WTC11 (cell line): ENCODE measurements around the gene MICU2.

Experiments
- CREB1 ChIP-seq: sonication (generic); formaldehyde crosslinking; IDR thresholded peaks from 2 replicates; pipeline ENCODE4 v1.8.0; 2023; ENCODE audit warnings: mild to moderate bottlenecking, missing genetic modification reagents
- NR1H2 ChIP-seq: sonication (generic); formaldehyde crosslinking; IDR thresholded peaks from 2 replicates; pipeline ENCODE4 v1.9.0; 2021; ENCODE audit warnings: mild to moderate bottlenecking, moderate library complexity, missing genetic modification reagents
- NR2C2 ChIP-seq: sonication (generic); formaldehyde crosslinking; IDR thresholded peaks from 2 replicates; pipeline ENCODE4 v1.8.0; 2022; ENCODE audit warnings: mild to moderate bottlenecking, missing genetic modification reagents
- SP1 ChIP-seq: sonication (generic); formaldehyde crosslinking; conservative IDR thresholded peaks from 2 replicates; pipeline ENCODE4 v1.8.1; 2022; ENCODE audit warnings: missing genetic modification reagents
- ZNF138 ChIP-seq: sonication (generic); formaldehyde crosslinking; conservative IDR thresholded peaks from 2 replicates; pipeline ENCODE4 v1.8.1; 2022; ENCODE audit warnings: mild to moderate bottlenecking, moderate library complexity, missing genetic modification reagents

DNA sequence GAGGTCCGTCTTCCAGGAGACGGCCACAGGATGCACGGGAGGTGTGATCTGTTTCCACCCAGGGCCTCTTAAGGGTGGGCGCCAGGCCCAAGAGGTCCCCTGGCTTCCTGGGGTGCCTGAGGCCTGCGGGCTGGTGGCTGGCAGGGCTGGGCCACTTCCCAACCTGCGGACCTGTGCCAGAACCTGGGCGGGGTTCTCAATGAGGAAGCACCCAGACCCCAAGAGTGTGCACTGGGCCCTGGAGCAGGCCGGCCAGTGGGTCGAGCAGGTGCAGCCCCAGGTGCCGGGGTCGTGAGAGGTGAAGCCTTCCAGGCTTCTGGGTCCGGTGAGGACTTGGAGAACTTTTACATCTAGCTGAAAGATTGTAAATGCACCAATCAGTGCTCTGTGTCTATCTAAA is 6.7 kb upstream of the MICU2 start:
- TF ChIP-seq NR1H2 (CRISPR knock-in tag) (no peak), ZNF138 (no peak), CREB1 (no peak), NR2C2 (CRISPR knock-in tag) (no peak), SP1 (no peak)
